HG02642 (cell line): ENCODE data around the gene KDELR3.

Experiments
- ATAC-seq: cut with Tn5 transposase; IDR thresholded peaks from one replicate; pipeline ENCODE4 v1.9.1; 2021; ENCODE audit warnings: mild to moderate bottlenecking; ENCODE audit not compliant: unreplicated experiment, poor library complexity

The KDELR3 gene

GRCh38 chr22:38479096-38479837, 11.4 kb downstream of the KDELR3 start:
- ATAC-seq, result no peak

DNA sequence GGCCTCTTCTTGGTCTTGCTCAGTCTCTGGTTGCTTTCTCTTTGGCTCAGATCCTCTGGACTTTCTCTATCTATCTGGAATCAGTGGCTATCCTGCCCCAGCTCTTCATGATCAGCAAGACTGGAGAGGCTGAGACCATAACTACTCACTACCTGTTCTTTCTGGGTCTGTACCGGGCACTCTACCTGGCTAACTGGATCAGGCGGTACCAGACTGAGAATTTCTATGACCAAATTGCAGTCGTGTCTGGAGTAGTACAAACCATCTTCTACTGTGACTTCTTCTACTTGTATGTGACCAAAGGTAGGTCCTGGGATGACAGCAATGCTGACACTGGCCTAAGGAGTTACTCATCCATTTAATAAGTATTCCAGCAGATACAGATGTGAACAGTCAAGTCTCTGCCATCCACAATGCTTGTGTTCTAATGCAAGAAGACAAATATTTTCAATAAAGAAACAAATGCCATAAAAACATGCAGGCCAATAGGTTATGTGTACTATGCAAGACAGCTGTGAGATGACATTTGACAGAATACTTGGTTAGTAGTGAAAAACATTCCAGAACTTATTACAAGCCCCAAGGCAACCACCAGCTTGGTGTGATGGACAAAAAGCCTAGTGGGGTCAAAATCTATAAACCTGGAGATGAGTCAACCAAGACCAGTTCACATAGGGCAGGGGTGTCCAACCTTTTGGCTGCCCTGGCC, 13.4 kb downstream of the KDELR3 start:
- ATAC-seq, result no peak

- no peak for ATAC-seq
Measured at GRCh38 chr22:38481871-38482332, 14.0 kb downstream of the KDELR3 start.

- no peak for ATAC-seq
Measured at GRCh38 chr22:38482662-38483308, 14.9 kb downstream of the KDELR3 start.

DNA sequence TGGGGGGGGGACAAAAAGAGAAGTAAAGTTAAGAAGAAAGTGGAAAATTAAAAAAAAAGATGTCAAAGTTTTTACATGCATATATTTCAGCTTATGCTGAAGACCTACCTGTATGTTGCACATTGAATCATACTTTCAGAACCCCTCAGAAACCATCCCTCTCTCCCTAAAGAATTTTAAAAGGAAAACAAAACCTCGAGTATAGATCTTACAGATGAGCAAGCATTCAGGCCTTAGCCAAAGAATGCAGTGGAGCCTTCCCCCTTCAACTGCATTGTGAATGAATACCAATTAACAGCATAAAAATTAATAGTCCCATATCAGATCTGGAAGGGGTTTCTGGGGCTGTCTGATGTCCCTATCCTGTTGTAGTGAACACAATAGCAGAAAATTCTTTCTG, 16.3 kb downstream of the KDELR3 start:
- ATAC-seq, result no peak

DNA sequence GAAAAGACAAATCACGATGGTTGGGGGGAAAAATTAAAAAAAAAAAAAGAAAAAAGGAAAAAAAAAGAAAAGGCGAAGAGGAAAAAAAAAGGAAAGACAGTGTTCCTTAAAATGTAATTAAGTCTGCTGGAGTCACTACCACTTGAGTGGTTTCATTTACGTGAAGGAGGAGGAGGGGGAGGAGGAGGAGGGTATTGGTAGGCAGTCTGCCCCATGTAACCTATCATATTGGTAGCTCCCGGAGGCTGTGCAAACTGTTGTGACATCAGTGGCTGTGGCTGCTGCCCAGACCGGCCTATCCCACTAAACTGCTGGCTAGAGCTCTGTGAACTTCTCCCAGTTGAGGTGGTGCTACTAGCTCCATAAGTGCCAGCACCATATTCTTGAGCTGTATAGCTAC, 17.9 kb downstream of the KDELR3 start:
- ATAC-seq, result no peak

DNA sequence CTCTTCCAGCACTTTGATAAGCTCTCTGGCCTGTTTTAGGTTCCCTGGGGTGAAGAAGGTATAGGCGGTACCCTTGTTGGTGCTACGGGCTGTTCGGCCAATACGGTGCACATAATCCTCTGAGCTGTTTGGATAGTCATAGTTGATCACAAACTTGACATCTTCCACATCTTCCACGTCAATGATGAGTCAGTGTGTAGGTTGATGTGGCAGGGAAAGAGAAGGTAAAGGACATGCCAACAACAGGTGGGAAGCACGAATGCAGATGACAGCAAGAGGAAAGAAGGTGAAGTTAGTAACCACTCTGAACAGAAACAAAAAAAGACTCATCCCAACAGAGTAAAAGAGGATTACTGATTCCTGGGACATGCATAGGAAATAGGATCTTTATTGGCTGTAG, 20.1 kb downstream of the KDELR3 start:
- no peak for ATAC-seq

- ATAC-seq, result no peak
Measured at GRCh38 chr22:38489142-38489541, 21.2 kb downstream of the KDELR3 start.

DNA sequence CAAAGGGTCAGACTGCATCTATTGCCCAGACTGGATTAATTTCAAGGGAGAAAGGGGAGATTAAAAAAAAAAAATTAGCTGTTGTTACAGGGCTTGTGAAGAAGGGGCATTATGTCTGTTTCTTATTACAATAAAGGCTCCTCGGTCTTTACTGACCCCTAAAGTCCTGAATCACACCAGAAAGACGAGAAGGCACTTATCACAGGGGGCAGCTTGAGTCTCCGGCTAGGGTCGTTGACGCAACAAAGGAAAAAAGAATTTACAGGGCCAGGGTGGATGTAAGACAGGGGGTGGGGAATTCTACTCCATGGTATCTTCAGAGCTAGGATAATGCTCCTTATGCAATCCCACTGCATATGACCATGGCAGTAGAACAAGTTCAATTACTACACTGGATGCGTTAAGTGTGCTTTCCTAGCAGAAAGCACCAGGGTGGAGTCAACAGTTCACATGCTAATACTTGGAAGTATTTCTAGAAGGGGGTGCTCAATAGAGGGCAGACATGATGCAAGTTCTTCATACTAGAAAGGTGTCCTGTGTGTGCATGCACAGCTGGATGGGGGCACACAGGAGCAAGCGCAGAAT, 21.8 kb downstream of the KDELR3 start:
- no peak for ATAC-seq

DNA sequence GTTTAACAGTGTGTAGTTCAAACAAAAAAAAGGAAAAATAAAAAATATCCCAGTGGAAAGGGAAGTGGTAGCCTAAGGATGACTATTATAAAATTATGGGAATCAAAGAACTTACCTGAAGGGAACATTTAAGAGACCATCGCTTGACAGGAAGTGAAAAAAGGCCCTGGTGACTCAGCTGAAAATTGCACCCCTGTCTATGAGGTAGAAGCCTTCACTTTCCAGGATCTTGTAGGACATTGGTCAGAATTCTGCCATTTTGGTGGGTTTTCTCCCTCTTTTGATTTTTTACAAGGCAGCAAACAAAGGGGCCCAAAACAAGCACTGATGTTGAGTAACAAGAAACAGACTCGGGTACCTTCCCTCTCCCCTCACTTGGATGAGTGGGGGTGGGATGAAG, 22.6 kb downstream of the KDELR3 start:
- no peak for ATAC-seq

GRCh38 chr22:38490915-38491314, 23.0 kb downstream of the KDELR3 start:
- ATAC-seq, result no peak

- ATAC-seq, result no peak
Measured at GRCh38 chr22:38491707-38492348, 23.9 kb downstream of the KDELR3 start.

GRCh38 chr22:38494498-38494897, 26.6 kb downstream of the KDELR3 start:
- ATAC-seq, result no peak

DNA sequence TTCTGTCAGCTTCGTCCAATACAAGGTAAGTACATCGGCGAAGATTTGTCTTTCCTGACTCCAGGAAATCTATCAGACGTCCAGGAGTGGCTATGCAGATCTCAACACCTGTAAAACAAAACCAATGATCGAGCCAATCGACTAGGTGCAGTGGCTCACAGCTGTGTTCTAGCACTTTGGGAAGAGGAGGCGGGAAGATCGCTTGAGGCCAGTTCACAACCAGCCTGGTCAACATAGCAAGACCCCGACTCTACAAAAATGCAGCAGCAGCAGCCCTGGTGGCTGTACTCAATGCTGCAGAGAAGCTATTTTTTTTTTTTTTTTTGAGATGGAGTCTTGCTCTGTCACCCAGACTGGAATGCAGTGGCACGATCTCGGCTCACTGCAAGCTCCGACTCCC, 27.0 kb downstream of the KDELR3 start:
- ATAC-seq, result no peak

- ATAC-seq, result no peak
Measured at GRCh38 chr22:38497869-38498268, 30.0 kb downstream of the KDELR3 start.

DNA sequence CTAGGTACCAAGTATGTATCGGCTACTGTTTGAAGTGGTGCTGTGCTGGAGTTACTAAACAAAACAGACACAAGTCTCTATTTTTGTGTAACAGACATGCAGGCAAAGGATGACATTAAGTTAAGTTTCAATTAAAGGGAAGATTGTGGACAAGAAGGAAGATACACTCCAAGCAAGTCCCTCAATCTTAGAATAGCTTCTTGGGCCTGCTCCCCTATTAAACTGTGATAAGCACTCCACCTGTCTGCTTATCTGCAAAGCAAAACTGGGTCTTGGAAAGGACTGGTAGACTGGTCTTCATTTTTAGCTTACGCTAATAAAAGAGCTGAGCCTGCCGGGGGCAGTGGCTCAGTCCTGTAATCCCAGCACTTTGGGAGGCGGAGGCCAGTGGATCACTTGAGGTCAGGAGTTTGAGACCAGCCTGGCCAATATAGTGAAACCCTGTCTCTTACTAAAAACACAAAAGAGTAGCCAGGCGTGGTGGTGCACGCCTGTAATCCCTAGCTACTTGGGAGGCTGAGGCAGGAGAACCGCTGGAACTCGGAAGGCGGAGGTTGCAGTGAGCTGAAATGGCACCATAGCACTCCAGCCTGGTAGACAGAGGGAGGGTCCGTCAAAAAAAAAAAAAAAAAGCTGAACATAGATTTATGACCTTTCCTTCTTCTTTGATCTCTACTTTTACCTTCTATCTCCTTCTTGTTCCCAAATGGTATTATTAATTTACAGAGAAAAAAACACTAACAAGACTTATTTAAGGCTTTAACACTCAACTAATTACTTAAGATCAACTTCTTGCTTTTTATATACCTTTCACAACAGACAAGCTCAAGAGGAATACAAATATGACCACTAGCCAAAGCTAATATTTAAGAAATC, 34.1 kb downstream of the KDELR3 start:
- no peak for ATAC-seq

- ATAC-seq, result no peak
Measured at GRCh38 chr22:38503021-38503420, 35.1 kb downstream of the KDELR3 start.

- no peak for ATAC-seq
Measured at GRCh38 chr22:38504731-38505540, 37.0 kb downstream of the KDELR3 start.
